Glomerular endothelial cell (primary cell): ENCODE results near the gene JAKMIP1. TPM values are rescaled to one million over a fixed set of nuclear protein-coding genes. Genes with fewer than 3 reads are reported as not detected.

ENCODE experiments used
- DNase-seq: peaks from one replicate; pipeline ENCODE4 v3.0.0-alpha.2; 2011; ENCODE audit warnings: low read depth, low spot score; ENCODE audit errors: extremely low read depth
- total RNA-seq: library from RNA; depleted of rRNA; stranded (reverse); fragments of >200 nt; gene quantifications from 2 replicates; pipeline ENCODE4 v1.2.3, GENCODE V29; 2015

Gene JAKMIP1
- total RNA-seq, 1 donor from 2014 or later, result not detected

- DNase-seq, result no peak
Measured at GRCh38 chr4:6204871-6205566, 4.7 kb upstream of the JAKMIP1 start.

GRCh38 chr4:6204098-6204497 is 3.7 kb upstream of the JAKMIP1 start:
- no peak for DNase-seq

GRCh38 chr4:6201580-6202091 is 1.3 kb upstream of the JAKMIP1 start:
- no peak for DNase-seq

- no peak for DNase-seq
Measured at GRCh38 chr4:6200922-6201362, 593 bp upstream of the JAKMIP1 start.

- no peak for DNase-seq
Measured at GRCh38 chr4:6199422-6199921, 877 bp downstream of the JAKMIP1 start.

GRCh38 chr4:6198768-6199421 is 1.5 kb downstream of the JAKMIP1 start:
- DNase-seq, result no peak

- no peak for DNase-seq
Measured at GRCh38 chr4:6198278-6198677, 2.1 kb downstream of the JAKMIP1 start.

- DNase-seq, result no peak
Measured at GRCh38 chr4:6197433-6198174, 2.7 kb downstream of the JAKMIP1 start.

- no peak for DNase-seq
Measured at GRCh38 chr4:6196871-6197270, 3.5 kb downstream of the JAKMIP1 start.

- no peak for DNase-seq
Measured at GRCh38 chr4:6196324-6196723, 4.0 kb downstream of the JAKMIP1 start.

- no peak for DNase-seq
Measured at GRCh38 chr4:6195602-6196319, 4.6 kb downstream of the JAKMIP1 start.

GRCh38 chr4:6194458-6195195 is 5.7 kb downstream of the JAKMIP1 start:
- no peak for DNase-seq

GRCh38 chr4:6193399-6193798 is 7.0 kb downstream of the JAKMIP1 start:
- no peak for DNase-seq

GRCh38 chr4:6192245-6192644 is 8.1 kb downstream of the JAKMIP1 start:
- no peak for DNase-seq

- no peak for DNase-seq
Measured at GRCh38 chr4:6191448-6192130, 8.8 kb downstream of the JAKMIP1 start.

- DNase-seq, result no peak
Measured at GRCh38 chr4:6190486-6190885, 9.9 kb downstream of the JAKMIP1 start.

GRCh38 chr4:6189511-6189910 is 10.8 kb downstream of the JAKMIP1 start:
- DNase-seq, result no peak

GRCh38 chr4:6188687-6189305 is 11.6 kb downstream of the JAKMIP1 start:
- no peak for DNase-seq

GRCh38 chr4:6184169-6184568 is 16.2 kb downstream of the JAKMIP1 start:
- DNase-seq, result no peak
